Ureter (tissue), 1 donor: ENCODE measurements around the gene GIMAP6. TPM values are rescaled to one million over a fixed set of nuclear protein-coding genes. Genes with fewer than 3 reads are reported as not detected.
"Not testable (repeated sequence)": the region's sequence is repeated elsewhere in the genome, so short reads cannot be mapped to it uniquely, and the experiment has no call there.

Experiments
- DNase-seq: peaks from one replicate; pipeline ENCODE4 v3.0.0-alpha.2; 2020; ENCODE audit warnings: low spot score
- total RNA-seq: library from RNA; stranded (reverse); gene quantifications from one replicate; pipeline ENCODE4 v1.2.4, GENCODE V29; 2023
- donor health status: DM: yes; HTN: yes; CAD: no.

The GIMAP6 gene
- total RNA-seq: 26.3 TPM

DNA sequence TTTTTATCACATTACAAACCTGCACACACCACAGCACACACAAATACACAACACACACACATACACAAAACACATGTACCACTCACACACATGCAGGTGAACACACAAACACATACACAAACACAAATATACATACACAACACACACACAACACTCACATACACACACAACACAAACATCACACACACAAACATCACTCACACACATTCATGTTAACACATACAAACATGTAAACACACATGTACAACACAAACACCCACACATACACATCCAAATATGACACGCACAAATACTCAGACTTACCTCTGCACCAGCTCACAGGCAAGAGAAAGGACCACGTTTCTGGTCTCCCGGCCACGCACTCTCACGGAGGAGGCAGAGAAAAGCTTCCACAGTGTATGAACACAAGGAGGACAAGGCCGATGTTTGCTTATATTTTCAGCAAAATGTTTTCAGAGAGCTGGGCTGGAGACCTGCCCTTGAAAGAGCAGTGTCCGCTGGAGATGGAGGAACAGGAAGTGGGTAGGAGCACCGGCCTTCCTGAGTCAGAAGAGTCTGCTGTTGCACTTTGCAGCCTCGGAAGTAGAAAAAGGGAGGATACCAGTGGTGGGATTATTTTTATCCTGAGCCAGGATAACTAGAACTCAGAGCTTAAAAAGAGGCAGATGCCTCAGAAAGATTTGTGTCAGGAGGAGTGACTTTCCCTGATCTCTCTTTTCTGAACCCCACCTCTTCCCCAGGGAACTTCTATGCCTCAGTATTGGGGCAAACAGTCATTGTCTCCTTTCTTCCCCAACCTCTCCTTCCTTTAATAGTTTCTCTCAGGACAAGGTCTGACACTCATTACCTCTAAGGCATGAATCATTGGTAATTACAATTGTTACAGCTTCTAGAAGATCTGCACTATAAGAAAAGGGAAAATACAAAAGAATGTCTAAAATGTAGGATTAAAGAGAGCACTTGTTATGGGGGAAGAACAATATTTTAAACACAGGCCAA lies at the start of gene GIMAP6:
Gene GIMAP6 (minus strand): TSS at position 520 of the 999 bp plus-strand sequence. CDS start 2,243 bp downstream, outside the sequence.
- no peak for DNase-seq

DNA sequence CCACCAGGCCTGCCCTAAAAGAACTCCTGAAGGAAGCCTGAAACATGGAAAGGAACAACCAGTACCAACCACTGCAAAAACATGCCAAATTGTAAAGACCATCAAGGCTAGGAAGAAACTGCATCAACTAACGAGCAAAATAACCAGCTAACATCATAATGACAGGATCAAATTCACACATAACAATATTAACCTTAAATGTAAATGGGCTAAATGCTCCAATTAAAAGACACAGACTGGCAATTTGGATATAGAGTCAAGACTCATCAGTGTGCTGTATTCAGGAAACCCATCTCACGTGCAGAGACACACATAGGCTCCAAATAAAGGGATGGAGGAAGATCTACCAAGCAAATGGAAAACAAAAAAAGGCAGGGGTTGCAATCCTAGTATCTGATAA lies 48.2 kb upstream of the GIMAP6 start:
- DNase-seq: not testable (repeated sequence)

DNA sequence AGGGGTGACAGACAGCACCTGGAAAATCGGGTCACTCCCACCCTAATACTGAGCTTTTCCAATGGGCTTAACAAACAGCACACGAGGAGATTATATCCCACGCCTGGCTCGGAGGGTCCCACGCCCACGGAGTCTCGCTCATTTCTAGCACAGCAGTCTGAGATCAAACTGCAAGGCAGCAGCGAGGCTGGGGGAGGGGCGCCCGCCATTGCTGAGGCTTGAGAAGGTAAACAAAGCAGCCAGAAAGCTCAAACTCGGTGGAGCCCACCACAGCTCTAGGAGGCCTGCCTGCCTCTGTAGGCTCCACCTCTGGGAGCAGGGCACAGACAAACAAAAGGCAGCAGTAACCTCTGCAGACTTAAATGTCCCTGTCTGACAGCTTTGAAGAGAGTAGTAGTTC lies 46.4 kb upstream of the GIMAP6 start:
- not testable (repeated sequence) for DNase-seq

DNA sequence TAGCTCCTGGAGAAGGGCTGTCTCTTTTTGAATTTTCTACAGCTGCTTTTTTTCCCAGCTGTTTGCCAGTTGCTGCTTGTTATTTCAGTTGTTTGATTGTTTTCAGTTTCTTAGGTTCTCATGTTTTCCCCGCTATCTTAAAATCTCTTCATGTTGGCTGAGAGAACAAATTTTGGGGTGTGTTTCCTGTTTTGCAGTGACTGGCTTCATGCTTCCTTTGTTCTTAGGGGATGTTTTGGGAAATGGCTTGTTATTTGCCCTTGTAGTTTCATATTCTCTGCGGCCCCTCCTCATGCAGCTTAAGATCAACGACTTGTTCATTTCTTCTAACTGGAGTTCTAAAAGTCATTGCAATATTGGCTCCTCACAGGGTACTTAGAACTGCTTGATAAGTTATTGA lies 44.7 kb upstream of the GIMAP6 start:
- not testable (repeated sequence) for DNase-seq

DNA sequence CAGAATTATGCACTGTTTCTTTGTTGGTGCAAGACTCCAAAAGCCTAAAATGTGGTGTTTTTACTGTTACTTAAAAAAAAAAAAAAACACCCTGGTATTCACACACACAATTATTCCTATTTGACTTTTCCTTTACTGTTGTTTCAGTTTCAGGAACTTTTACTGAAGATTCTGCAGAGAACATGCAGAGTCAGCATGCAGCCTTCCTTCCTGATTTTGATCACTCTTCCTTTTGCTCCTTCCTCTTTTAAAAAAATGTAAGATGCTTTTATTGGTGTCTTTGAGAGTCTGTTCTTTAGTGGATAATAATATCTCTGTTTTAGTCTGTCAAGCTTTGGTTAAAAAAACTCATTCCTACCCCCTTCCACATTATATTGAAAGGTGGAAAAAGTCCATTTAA lies 44.1 kb upstream of the GIMAP6 start:
- DNase-seq: not testable (repeated sequence)

DNA sequence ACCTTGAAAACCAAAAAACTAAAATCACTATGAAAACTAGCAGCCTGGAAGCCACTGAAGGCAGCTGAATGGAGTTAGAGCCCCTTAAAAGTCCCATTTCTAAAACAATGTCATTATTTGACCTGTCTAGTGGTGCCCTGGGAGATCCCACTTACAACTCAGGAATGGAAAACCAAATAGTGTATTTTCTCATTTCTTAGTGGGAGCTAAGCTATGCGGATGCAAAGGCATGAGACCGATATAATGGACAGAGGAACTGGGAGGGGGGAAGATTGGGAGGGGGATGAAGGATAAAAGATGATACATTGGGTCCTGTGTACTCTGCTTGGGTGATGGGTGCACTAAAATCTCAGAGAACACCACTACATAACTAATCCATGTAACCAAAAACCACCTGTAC lies 43.5 kb upstream of the GIMAP6 start:
- DNase-seq: no peak

DNA sequence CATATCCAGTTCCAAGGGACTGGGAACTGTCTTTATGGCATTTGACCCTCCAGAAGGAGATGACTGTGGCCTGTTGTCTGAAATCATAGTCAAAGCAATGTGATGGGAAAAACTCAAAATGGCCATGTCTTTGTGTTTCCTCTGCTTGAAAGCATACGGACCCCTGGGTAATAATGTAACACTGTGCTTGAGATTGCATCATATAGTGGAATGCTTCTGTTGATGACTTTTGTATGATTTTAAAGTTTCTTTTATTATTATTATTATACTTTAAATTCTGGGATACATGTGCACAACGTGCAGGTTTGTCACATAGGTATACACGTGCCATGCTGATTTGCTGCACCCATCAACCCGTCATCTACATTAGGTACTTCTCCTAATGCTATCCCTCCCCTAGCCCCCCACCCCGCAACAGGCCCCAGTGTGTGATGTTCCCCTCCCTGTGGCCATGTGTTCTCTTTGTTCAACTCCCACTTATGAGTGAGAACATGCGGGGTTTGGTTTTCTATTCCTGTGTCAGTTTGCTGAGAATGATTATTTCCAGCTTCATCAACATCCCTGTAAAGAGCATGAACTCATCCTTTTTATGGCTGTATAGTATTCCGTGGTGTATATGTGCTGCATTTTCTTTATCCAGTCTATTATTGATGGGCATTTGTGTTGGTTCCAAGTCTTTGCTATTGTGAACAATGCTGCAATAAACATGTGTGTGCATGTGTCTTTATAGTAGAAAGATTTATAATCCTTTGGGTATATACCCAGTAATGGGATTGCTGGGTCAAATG lies 39.8 kb upstream of the GIMAP6 start:
- DNase-seq: not testable (repeated sequence)

DNA sequence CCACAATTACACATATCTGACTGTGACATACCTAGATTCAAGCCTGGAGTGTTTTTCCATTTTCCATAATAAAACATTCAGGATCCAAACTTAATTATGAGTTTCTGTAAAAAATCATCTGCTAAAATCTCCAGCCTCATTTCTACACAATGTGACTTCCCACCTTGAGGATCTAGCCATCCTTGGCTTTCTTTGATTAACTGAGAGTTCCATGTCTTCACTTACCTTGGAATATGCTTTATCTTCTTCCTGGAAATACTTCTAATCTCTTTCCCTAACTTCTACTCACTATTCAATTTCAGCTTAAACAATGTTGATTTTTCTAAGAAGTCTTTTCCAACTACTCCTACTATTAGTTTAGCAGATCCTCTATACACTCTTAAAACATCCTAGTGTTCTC lies 36.8 kb upstream of the GIMAP6 start:
- DNase-seq: no peak

DNA sequence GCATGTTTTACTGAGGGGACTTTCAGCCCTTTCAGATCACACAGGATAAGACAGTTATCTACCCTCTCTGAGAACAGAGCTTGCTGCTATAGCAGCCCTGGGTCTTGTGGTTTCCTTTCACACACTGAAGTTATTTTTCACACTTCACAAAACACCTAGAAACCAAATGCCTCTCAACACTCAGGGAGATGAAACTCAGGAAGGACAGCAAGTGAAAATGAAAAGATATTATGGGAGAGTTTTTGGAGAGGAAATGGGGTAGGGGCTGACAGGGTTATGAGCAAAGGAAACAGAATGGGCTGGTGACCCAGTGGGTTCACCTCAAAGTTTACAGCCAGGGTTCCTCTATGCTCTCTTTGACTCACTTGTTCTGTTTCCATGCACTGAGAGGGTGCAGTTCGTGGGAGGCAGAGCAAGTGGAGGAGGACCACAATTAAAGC lies 36.3 kb upstream of the GIMAP6 start:
- no peak for DNase-seq

DNA sequence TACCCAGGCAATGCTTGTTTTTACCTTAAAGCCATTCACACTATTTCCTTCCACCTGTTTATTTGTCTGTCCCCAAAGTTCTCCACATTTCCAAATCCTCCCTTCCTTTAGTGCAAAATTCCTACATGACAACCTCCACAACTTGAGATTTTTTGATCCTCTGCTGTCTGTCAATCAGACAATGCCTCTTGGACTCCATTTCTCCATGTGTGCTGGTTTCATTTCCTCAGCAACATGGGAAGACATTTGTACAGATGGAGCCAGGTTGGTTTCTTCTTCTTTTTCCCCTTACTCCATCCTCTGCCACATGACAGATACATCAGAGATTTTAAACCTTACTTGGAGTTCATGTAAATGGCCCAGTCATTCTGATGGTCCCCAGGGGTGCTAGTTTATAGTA lies 34.2 kb upstream of the GIMAP6 start:
- no peak for DNase-seq

DNA sequence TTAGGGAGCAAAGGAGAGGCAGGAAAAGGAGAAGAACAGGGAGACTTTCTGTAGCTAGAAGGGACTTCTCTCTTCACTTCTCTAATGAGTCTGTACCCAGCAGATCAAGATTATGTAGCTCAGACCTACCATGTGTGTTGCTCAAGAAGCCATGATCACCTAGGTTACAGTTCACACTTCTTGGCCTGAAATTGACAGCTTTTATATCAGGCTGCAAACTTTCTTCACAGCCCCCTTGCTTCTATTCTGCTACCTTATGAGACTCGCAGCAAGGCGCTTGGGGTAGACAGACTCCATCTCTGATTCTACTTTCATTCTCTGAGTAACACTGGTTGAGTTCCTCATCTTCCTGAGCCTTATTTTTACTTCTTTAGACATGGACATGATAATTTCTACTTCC lies 33.7 kb upstream of the GIMAP6 start:
- no peak for DNase-seq

DNA sequence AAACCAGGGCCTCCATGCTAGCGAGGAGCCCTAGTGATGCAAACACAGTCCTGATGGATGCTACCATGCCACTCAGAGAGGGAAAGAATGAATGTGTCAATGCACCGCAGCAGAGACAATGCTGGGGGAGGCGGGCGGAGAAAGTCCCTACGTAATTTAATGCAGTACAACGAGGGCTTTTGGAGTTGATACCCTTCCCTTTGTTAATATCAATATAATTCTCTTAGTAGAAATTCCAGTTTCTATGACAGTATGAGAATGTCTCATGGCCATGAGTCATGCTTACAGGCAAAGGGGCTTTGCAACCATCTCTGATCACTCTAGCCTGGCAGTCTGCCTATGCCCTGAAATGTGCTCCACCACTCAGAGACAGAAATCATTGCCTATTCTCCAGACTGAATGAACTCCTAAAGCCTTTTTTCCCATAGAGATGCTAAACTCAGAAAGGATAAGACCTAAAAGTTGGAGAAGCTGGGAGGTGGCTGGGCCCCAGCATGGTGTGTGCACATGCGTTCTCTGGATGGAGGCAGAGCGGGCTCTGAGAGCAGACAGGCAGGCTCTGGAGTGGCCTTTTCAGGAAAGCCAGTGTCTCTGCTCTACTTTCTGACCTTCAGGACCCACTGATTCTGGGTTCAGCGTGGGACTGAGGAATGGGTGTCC lies 33.0 kb upstream of the GIMAP6 start:
- no peak for DNase-seq

DNA sequence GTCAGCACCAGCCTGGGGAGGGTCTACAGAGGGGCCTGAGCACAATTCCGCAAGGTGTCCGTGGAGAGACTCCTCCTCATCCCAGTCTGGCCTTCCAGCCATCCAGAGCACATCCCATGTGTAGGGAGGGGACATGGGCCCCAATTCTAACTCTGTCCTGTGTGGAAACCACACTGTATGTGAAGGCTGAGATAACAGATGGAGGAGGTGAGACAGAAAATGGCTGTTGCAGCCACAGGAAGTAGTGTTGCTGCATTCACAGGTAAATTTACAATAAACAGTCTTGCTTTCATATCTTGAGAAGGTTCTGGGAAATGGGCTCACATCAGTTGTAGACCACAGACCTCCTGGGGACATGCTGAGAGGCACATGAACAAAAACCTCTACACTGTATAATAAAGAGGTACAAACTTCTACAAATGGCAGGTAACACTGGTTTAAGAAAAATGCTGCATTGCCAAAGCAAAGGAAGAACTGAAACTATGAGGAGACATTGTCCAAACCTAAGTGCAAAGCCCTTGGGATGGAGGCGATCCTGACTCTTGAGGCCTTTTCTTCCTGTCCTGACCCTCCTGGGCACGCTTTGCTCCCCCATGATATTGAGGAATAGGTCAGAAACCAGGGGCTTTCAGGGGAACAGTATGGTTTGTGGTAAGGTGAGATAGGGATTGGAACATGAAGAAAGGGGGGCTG lies 31.8 kb upstream of the GIMAP6 start:
- DNase-seq: no peak

DNA sequence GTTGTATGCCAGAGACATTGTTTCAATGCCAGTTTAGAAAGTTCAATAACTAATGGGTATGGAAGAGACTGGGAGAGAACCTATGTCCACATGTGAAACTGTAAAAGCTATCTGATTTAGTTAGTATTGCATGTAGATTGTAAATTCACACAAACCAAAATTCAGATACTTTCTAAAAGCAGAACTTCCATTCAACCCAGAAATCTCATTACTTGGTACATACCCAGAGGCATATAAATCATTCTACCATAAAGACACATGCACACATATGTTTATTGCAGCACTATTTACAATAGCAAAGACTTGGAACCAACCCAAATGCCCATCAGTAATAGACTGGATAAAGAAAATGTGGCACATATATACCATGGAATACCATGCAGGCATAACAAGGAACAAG lies 30.6 kb upstream of the GIMAP6 start:
- DNase-seq: not testable (repeated sequence)

DNA sequence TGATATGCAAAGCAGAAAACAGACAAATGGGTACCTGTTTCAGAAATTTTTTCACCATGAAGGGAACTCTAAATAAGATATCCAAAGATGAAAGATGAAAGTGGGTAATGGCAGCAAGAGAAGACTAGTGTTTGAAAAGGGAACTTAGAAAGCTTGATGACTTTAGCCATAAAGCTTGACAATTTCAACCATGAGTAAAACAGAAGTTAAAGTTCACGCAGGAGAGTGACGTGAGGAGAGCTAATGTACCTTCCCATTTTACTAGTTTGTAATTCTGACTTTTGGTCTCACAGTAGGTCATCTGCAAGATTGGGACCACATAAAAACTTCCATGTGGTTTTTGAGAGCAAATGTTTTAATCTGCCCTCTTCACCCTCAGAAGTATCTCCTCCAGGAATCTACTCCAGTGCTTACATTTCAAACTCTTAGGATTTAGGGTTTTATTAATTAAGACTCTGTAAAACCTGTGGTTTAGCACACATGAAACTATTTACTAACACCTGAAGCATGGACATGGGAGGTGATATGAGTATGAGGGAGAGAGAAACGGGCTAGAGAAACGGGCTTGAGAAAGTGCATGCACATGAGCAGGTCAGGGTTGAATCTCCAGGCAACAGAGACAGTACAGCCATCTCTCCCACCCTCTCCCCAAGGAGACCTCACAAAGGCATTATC lies 28.9 kb upstream of the GIMAP6 start:
- DNase-seq: no peak

DNA sequence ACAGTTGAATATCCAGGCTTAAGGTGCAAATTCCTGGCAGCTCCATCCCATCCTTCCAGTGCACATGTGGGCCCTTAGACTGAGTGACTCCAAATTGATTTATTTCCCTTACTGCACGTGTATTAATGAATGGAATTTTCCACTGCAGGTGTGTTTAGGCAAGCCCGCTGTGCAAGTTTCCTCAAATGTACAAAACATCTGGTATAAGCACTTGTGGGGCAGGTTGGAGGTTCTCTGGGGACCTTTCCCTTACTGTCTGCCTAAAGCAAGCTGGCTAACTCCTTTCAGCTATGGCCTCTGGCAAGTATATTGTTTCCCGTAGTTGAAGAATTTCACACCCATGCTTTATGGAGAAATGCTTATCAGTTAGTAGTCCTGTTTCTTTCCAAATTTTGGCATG lies 25.3 kb upstream of the GIMAP6 start:
- DNase-seq: no peak

DNA sequence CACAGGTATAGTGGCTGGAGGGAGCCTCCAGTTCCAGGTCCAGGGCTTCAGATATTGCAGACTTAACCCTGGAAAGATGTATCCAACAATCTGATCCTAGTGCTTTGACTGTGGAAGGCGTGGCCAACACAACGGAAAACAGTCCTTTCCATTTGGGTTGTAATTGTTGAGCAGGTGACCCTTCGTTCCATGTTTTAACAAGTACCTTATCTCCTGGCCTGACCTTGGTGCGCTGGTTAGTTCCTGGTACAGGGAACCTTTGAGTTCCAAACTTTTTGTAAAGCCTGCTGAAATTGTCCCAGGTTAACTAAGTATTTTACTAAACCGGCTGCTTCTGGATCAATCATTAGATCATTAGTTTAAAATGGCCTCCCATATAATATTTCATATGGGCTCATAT lies 23.9 kb upstream of the GIMAP6 start:
- no peak for DNase-seq

DNA sequence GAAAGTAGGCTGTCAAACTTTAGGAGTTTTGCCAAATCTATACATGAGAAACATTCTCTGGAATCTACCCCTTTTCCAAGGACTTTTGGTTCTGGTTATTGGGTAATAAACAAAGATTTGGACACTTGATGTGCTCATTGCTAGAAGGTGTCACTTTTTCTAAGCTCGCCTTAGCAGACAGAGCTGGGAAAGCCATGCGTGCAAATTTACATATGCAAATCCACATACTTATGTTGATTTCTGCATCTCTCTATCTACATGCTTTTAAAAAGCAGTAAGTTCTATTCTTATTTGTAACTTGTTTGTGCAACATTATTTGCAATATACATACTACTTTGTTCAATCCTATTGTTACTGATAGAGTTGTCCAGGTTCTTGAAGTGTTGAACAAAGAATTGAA lies 22.5 kb upstream of the GIMAP6 start:
- no peak for DNase-seq

DNA sequence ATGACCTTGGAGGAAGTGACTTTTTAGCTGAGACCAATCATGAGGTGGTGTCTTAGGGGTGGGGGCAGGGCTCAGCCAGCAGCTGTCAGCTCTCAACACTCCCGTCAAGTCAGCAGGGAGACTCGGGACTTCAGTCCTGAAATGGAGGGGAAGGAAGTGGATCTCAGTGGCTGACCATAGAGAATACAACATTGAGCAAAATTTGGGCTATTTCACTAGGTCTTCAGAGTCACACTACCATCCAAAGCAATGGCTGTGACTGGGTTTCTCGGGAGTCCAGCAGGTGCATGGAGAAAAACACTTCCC lies 16.8 kb upstream of the GIMAP6 start:
- no peak for DNase-seq

DNA sequence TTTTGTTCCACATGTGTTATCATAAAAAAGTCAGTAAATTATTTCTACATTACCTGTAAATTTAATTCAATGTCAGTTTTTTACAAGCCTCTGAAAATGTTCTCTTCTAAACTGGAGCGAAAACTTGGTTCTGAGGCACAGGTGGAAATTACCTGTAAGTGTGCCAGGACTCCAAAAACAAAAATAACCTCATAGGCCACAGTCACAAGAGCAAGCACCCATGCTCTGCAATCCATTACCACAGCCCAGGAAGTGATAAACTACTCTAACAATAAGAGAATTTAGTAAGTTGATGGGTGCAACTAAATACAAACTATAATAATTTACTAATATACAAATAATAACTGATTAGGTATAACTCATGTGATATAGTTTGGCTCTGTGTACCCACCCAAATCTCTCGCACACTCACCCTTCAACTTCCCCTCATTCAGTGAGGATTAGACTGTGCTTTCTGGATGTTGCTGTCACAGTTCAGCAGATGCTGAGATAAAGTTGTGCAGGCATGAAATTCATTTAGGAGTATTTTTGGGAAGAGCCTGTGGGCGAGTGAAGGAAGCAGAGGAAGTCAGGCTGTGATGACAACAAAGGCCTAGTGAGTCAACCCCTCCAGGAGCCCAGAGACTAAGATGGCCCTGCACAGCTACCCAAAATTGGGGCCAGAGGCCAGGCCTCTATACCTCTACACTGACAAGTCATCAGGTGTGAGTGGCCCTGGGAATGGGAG lies 16.3 kb upstream of the GIMAP6 start:
- DNase-seq: no peak
